GM23248 (cell line): ENCODE data around the gene JDP2.

ENCODE experiments used
- EZH2 ChIP-seq: fragments of 200-600 bp; sonication (generic); IDR thresholded peaks from 2 replicates; pipeline ENCODE4 v1.6.1; 2018; ENCODE audit warnings: antibody characterized with exemption, mild to moderate bottlenecking; ENCODE audit not compliant: insufficient read depth, poor library complexity, severe bottlenecking
- EZH2phosphoT487 ChIP-seq: fragments of 200-600 bp; sonication (generic); IDR thresholded peaks from 2 replicates; pipeline ENCODE4 v1.6.1; 2018; ENCODE audit warnings: antibody characterized with exemption, moderate library complexity, mild to moderate bottlenecking, low read depth; ENCODE audit not compliant: insufficient read depth

- TF ChIP-seq EZH2 (no peak), EZH2phosphoT487 (no peak)
These were observed 68.1 kb downstream of the JDP2 start for GRCh38 chr14:75495882-75496281.
